Measurements from ENCODE around the gene SLC9C2. TPM values are rescaled to one million over a fixed set of nuclear protein-coding genes. Genes with fewer than 3 reads are reported as not detected.

SLC9C2 gene
- total RNA-seq, 1 experiment from 2014 or later = not detected

DNA sequence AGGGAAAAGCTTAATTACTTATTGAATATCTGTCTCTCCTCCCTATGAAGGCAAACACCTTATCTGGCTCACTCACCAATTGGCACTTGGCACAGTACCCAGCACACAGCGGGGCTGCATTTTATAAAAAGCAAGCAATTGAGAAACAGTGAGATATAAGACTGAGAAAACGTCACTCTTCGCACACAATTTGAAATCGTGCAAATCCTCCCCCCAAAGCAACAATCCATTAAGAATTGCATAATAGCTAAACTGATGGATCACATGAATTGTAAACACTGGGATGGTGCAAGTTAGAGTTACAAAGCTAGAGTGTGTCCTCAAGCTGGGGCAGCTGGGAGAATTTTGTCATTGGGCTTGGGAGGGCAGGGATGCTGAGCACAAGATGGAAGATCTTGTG lies 98.6 kb downstream of the SLC9C2 start:
- ChIA-PET POLR2A (no interaction called here), CTCF (no interaction called here)
- BruUV-seq (replicated peaks) = no TSS peak
- Histone ChIP-seq H3K36me3 (ENCODE audit: control insufficient read depth, insufficient read depth, low read length) (no peaks in the 10 kb centered on the region), H3K9me3 (ENCODE audit: control insufficient read depth, insufficient read depth, low read depth, low read length) (no peaks in the 10 kb centered on the region), H3K4me3 (ENCODE audit: low read depth in 2 of 2, low read length in 2 of 2) (no peak overlapping the region), H3K27me3 (ENCODE audit: control insufficient read depth, insufficient read depth, low read length) (no peaks in the 10 kb centered on the region), H3K27ac (ENCODE audit: low read length) (no peak overlapping the region), H3K4me1 (ENCODE audit: control insufficient read depth, insufficient read depth, low read length) (peaks cover 3% of the 10 kb centered on the region; the same call in 1 of the 2 replicates)
- no peak for DNase-seq (ENCODE audit: low read depth, low spot score)
- TF ChIP-seq, protein P1, sequence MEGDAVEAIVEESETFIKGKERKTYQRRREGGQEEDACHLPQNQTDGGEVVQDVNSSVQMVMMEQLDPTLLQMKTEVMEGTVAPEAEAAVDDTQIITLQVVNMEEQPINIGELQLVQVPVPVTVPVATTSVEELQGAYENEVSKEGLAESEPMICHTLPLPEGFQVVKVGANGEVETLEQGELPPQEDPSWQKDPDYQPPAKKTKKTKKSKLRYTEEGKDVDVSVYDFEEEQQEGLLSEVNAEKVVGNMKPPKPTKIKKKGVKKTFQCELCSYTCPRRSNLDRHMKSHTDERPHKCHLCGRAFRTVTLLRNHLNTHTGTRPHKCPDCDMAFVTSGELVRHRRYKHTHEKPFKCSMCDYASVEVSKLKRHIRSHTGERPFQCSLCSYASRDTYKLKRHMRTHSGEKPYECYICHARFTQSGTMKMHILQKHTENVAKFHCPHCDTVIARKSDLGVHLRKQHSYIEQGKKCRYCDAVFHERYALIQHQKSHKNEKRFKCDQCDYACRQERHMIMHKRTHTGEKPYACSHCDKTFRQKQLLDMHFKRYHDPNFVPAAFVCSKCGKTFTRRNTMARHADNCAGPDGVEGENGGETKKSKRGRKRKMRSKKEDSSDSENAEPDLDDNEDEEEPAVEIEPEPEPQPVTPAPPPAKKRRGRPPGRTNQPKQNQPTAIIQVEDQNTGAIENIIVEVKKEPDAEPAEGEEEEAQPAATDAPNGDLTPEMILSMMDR (IDR thresholded peaks at IDR 0.05) = no peak
- TF ChIP-seq SIN3A (IDR thresholded peaks at IDR 0.05; ENCODE audit: borderline replicate concordance, insufficient read depth, low read depth, low read length) (no peak), TCF7L2 (IDR thresholded peaks at IDR 0.05; ENCODE audit: low read depth, low read length) (no peak), REST (IDR thresholded peaks at IDR 0.05; ENCODE audit: insufficient read depth in 1 of 2, low read depth in 2 of 2, low read length in 1 of 2) (no peak), POLR2AphosphoS5 (IDR thresholded peaks at IDR 0.05; ENCODE audit: low read depth, low read length) (no peak)
- intact Hi-C loops (cut with micrococcal nuclease; ENCODE audit: unreplicated experiment) = no loop called here
- in situ Hi-C loops (cut with HindIII; ENCODE audit: low pct_unique_long_range_greater_than_20kb, low sequenced_read_pairs) = no loop called here
- ATAC-seq = no peak

DNA sequence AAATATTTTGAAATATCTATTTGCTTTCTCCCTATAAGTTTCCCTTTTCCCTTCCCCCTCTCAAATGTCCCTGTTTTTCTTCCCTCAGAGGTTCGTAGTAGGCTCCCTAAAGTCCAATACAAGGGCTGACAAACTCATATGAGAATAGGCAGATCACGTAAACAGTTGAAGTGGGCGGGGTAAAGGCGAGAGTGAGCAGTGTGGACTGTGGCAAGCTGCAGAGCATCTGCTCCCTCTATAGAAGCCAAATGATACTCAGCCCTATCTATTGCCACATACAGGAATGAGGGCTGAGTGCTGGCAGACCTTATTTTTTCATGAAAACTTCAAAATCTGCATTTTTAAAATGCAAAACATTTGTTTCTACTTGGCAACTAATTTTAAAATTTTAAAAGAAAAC lies 99.5 kb downstream of the SLC9C2 start:
- no peaks in the 10 kb centered on the region for H3K36me3 ChIP-seq (ENCODE audit: control insufficient read depth, insufficient read depth, low read length)
- POLR2A ChIA-PET = no interaction called here
- H3K27ac ChIP-seq (ENCODE audit: low read length) = no peak overlapping the region
- intact Hi-C loops (cut with micrococcal nuclease; ENCODE audit: unreplicated experiment) = no loop called here
- H3K27me3 ChIP-seq (ENCODE audit: control insufficient read depth, insufficient read depth, low read length) = no peaks in the 10 kb centered on the region
- no peaks in the 10 kb centered on the region for H3K9me3 ChIP-seq (ENCODE audit: control insufficient read depth, insufficient read depth, low read depth, low read length)
- CTCF ChIA-PET = no interaction called here
- ATAC-seq (no peak), DNase-seq (ENCODE audit: low read depth, low spot score) (no peak)
- TF ChIP-seq TCF7L2 (IDR thresholded peaks at IDR 0.05; ENCODE audit: low read depth, low read length) = no peak
- no peak for TF ChIP-seq REST (IDR thresholded peaks at IDR 0.05; ENCODE audit: insufficient read depth in 1 of 2, low read depth in 2 of 2, low read length in 1 of 2)
- no peak for TF ChIP-seq POLR2AphosphoS5 (IDR thresholded peaks at IDR 0.05; ENCODE audit: low read depth, low read length)
- TF ChIP-seq, protein P1 (IDR thresholded peaks at IDR 0.05) = no peak
- no peak for TF ChIP-seq SIN3A (IDR thresholded peaks at IDR 0.05; ENCODE audit: borderline replicate concordance, insufficient read depth, low read depth, low read length)
- no peak overlapping the region for H3K4me3 ChIP-seq (ENCODE audit: low read depth in 2 of 2, low read length in 2 of 2)
- H3K4me1 ChIP-seq (ENCODE audit: control insufficient read depth, insufficient read depth, low read length) = peaks cover 3% of the 10 kb centered on the region; the same call in 1 of the 2 replicates
- no TSS peak for BruUV-seq (replicated peaks)
- in situ Hi-C loops (cut with HindIII; ENCODE audit: low pct_unique_long_range_greater_than_20kb, low sequenced_read_pairs) = no loop called here

Measured in Panc1 (cell line).